ENCODE measurements around the gene MESP2.

Gene MESP2

DNA sequence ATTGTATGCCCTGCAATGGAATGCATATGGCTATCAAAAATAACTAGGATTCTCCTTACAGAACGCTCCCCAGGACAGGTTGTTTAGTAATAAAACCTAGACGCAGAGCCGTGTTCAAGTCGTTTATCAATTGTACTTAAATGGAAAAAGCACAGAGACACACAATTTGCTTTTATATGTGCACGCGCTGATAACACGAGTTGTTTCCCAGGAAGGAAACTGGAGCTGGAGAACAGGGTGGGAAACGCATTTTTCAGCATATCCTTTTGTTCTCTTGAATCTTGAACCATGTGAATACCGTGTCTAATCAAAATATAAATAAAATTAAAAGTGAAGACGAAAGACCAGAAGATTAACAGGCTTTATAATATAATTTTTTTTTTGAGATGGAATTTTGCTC is 42.2 kb downstream of the MESP2 start:
- DNase-seq: no peak

DNA sequence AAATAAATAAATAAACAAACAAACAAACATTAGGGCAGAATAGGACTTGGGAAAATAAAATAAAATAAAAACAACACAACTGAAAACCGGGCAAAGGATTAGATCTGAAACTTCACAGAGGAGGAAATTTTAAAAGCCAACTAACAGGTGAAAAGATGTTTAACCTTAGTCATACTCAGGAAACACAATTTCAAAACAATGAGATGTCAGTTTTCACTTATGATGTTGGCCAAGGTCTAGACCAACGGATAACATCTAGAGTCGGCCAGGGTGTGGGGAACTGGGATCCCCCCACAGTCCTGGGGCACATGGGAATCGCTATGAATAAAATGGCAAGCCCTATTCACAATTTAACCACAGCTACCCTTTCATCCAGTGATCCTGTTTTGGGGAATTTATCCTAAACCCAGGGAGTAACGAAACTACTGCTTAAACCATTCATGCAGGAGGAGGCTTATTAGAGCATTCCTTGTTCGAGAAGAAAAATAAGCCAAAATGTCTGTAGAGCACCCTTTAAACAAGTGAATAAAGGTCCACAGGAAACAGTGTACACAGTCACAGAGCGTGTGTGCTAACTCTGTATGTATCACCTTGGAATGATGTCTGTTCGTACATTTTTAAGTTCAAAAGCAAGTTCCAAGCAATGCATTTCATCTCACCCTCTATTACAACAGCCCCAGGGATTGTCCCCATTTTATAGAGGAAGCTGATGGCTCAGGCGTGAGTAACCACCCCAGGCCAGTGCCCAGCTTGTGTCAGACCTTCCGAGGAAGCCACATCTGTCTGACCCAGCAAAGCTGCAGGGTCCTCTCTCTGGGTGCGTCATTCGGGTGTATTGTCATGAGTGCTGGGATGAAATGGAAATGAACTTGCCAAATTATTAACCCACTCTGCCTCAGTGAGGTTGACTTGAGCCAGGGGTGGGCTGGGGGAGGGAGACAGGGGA is 44.8 kb downstream of the MESP2 start:
- peak; percentile 37 for DNase-seq

DNA sequence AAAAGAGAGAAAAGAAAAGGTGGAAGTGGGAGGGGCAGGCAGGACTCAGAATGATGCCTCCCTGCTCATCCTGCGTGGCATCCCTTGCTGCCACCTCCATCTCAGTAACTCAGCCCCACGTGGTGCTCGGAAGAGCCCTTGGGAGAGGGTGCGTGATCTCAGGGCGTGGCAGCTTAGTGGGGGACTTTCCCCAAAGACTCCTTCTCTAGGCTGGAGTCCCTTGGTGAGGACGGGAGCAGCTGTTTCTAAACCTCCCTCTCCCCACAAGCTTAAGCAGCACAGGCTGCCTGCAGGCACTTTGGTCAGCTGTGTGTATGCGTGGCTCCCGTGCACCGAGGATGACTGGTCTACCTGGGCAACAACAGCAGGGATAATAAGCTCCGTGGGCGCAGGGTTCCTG is 45.9 kb downstream of the MESP2 start:
- no peak for DNase-seq

DNA sequence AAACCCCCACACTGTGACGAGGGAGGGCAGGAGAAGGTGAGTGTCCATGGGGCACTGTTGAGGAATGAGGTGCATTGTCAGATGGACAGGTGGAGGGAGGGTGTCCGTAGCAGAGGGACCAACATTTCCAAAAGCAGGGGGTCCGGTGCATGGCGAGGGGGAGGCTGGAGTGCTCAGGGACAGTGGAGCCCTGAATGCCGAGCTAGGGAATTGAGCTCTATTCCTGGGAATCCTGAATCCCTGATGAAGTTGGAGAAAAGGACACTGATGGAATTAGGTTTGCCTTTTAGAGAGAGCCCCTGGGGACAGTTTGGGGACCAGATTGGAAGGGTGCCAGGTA is 46.4 kb downstream of the MESP2 start:
- DNase-seq: no peak

DNA sequence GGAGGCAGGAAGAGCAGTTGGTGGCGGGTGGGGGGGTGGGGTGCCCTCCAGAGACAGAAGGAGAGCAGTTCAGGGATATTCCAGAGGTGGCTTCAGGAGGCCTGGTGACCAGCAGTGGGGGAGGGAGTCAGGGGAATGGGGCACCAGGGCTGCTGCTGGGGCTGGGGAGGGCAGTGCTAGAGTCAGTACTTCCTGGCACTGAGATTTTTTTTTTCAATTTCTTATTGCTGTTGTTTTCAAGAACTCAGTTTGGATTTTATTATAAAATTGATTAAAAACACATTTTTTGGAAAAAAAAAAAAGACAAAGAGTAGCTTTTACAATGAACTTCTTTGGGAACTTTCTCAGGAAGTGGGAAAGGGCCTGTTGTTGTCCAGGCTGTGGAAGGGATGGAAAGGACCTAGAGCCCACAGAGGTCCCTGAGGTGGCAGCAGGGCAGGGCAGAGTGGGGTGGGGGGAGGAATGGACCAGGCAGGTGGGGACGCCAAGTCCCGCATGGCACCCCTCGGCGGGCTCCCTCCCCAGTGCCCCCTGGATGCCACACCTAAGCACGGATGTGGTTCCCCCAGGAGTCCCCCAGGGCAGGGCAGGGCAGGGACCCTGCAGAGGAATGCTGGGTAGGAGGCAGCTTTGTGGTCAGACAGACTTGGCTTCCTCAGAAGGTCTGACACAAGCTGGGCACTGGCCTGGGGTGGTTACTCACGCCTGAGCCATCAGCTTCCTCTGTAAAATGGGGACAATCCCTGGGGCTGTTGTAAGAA is 47.0 kb downstream of the MESP2 start:
- DNase-seq: no peak

DNA sequence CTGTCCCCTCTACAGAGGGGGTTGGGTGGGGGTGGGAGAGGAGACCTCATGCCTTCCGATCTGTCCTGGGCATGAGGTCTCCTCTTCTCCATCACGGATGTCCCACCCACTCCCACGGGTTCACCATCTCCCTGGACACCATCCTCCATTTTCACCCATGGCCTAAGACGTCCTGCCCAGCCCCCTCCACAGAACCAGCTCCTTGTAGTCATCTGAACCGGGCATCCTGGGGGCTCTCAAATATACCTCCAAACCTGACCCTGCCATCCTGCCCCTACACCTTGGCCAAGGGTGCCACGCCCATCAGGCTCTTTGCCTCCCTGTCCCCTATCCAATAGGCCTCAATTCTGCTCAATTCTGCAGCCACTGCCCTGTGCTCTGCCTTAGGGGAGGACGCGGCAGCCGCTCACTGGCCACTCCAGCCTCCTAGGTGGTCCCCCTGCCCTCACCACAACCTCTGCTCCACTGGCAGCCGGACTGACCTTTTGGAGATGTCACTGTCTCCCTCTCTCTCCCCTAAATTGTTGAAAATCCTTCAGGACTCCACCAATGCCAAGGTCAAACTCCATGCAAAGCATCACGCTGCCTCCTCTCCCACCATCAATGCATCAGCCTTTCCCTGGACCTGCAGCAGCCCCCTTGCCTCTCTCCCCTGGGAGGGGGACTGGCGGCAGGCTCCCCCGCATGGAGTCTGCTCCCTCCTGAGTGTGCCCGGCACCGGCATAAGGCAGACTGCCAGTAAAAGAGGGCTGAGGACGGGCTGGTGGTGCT is 47.9 kb downstream of the MESP2 start:
- no peak for DNase-seq

DNA sequence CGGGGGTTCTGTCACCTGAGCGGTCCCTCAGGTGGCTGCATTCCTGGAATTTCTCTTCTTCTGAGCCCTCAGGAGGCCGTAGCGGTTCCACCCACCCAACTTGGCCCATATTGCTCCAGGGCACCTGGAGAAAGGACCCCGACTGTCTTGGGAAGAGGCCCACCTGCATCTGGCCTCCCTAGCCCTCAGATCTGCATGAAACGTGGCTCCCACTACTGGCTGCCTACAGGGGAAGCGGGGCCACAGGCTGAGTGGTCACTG is 48.4 kb downstream of the MESP2 start:
- no peak for DNase-seq

DNA sequence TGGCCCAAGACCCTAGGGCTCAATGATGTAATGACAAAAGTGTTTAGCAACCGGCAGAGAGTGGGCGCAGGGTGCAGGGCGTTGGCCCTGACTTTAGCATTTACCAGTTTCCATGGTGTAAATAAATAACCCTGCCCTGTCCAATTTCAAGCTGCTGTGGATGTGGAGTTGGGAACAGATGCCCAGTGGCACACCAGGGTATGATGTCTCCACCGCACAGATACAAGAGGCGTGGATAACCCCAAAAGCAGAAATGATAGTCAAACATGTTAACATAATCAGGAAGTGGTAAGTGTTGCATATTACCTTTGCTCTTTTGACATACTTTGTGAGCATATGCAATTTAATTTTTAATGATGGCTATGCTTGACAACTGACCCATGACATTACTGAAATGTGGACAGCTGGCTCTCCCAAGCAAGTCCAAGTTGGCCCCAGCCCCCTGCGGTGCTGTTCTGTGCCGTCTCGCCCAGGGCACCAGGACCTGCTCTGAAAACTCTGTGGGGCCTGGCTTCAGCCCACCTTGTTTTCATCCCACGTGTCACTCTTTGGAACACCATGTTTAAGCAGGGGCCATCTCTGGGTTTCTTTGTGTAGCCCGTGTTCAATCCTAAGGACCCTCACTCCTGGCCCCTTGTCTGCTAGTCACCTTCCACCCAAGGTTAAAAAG is 49.3 kb downstream of the MESP2 start:
- no peak for DNase-seq

DNA sequence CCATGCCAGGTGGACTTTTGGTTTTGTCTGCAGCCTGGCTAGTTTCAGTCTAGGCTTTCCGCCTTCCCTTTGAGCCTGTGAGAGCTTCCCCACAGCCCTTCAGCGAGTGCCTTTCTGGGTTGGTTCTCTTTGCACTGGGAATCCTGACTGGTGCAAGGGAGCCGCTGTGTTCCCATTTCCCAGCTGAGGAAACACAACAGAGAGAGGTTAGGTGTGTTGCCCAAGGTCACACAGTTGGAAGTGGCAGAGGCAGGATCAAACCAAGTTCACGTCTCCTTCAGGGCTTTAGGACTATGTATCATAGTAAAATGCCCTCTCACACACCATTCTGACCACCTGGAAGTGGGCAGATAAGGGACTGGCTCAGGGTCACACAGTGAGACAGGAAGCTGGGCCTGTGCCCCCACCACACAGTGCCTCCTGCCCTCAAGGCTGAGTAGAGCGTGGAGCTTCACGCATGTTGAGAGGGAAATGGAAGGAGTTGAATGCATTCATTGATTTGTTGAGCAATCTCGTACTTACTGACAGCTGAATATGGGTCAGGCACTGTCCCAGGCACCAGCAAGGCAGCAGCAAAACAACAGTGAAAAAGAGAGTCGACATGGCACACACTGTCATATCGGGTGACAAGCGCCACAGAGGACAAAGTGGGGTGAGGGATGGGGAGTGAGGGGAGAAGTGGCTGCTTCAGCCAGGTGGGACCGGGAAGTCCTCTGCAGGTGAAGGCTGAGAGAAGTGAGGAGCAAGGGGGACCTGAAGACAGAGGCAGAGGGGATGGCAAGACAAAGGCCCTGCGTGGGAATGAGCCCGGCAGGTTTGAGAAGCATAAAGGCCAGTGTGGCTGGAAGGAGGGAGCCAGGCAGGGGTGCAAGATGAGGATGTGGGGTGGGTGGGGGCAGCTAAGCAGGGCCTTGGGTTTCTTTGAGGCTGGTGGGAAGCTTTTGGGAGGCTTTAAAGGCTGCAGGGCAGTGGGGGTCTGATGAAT is 50.8 kb downstream of the MESP2 start:
- DNase-seq: no peak

DNA sequence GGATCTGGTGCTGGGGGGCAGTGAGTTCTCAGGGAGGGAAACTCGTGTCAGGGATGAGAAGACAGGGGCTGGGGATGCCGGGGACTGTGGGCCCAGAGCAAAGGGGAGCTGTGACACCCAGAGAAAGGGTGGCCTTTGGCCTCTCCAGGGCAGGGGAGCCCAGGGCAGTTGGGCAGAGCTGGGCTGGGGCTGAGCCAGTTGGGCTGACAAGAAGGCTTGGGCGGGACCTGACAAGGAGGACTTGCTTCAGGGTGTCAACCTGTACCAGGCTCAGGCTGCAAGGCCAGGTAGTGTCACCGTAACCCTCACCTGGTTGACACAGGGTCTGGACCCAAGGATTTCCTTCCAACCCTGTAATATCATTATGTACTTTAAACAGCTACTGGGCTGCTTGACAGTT is 51.7 kb downstream of the MESP2 start:
- no peak for DNase-seq
